Thyroid gland (tissue), 4 donors: Measurements from ENCODE around the gene TTC17. TPM values are rescaled to one million over a fixed set of nuclear protein-coding genes. Genes with fewer than 3 reads are reported as not detected.

ENCODE experiments used
- DNase-seq, 2 donors: peaks; one replicate each; pipeline ENCODE4 v3.0.0-alpha.2; 2019
- H3K27ac ChIP-seq, 3 donors: fragments of 200-600 bp; sonication (generic); 1 replicate in 2 of 3; 2 replicates in 1 of 3; pipeline ENCODE4 v1.5.1; 2016 to 2019; ENCODE audit warnings: mild to moderate bottlenecking in 1 of 3, moderate library complexity in 1 of 3
- H3K27me3 ChIP-seq: fragments of 200-600 bp; sonication (generic); one replicate; pipeline ENCODE4 v1.5.1; 2019
- H3K36me3 ChIP-seq, 2 donors: fragments of 200-600 bp; sonication (generic); one replicate each; pipeline ENCODE4 v1.5.1; 2016 to 2019
- H3K4me1 ChIP-seq, 2 donors: fragments of 200-600 bp; sonication (generic); one replicate each; pipeline ENCODE4 v1.5.1; 2017 to 2019
- H3K4me3 ChIP-seq, 3 donors: fragments of 200-600 bp; sonication (generic); replicated peaks in 1 of 3; 1 replicate in 2 of 3; 2 replicates in 1 of 3; pipeline ENCODE4 v1.5.1; 2016; ENCODE audit warnings: mild to moderate bottlenecking in 1 of 3
- H3K9me3 ChIP-seq: fragments of 200-600 bp; sonication (generic); one replicate; pipeline ENCODE4 v1.5.1; 2017
- CTCF ChIP-seq, 6 experiments: fragments of 200-600 bp in 3 of 6; fragments of 450-650 bp in 3 of 6; sonication (generic) in 3 of 6; IDR thresholded peaks; one replicate each; pipeline ENCODE4 v1.5.1; 2016 to 2019; ENCODE audit warnings: antibody characterized with exemption in 6 of 6, mild to moderate bottlenecking in 2 of 6, inconsistent platforms in 1 of 6, moderate library complexity in 1 of 6
- POLR2A ChIP-seq, 2 donors: fragments of 450-650 bp; IDR thresholded peaks; one replicate each; pipeline ENCODE4 v1.6.1; 2017; ENCODE audit warnings: antibody characterized with exemption in 2 of 2, mild to moderate bottlenecking in 2 of 2, moderate library complexity in 1 of 2
- WGBS, 2 donors: methylation state at CpG; one replicate each; pipeline ENCODE4 v1.1.5; 2017; 5-methylcytosine and 5-hydroxymethylcytosine counted together
- intact Hi-C: fragments of 100-400 bp; cut with DNase I; formaldehyde crosslinking; loops from one replicate; pipeline ENCODE4 v1.15.1; 2023
- total RNA-seq, 4 donors: library from RNA; depleted of rRNA; stranded (reverse); fragments of >200 nt; gene quantifications; one replicate each; pipeline ENCODE4 v1.2.3, GENCODE V29; 2016

TTC17 gene
- total RNA-seq, 4 donors from 2014 or later: 143 to 258 (median 192) TPM

GRCh38 chr11:43367382-43368178 is 8.9 kb downstream of the TTC17 start:
- no peaks in the 10 kb centered on the region for H3K36me3 ChIP-seq
- H3K27me3 ChIP-seq: no peaks in the 10 kb centered on the region
- no peak overlapping the region for H3K4me3 ChIP-seq
- H3K27ac ChIP-seq: peak overlapping the region; percentile 20 to 74 (median 68)
- 51 to 58% methylated on average over 7 of the region's 7 CpGs for WGBS, 2 donors
- peaks cover 38 to 54% of the 10 kb centered on the region in 2 donors for H3K4me1 ChIP-seq
- H3K9me3 ChIP-seq: no peaks in the 10 kb centered on the region
- TF ChIP-seq CTCF (IDR thresholded peaks at IDR 0.05) (no peak), POLR2A (IDR thresholded peaks at IDR 0.05) (peak in 1 of 2 donors; percentile 27)
- DNase-seq: peak in 1 of 2 donors; percentile 14
- intact Hi-C loops: no loop called here

GRCh38 chr11:43376065-43376464 is 17.3 kb downstream of the TTC17 start:
- DNase-seq: no peak
- Histone ChIP-seq H3K27ac (no peak overlapping the region), H3K9me3 (no peaks in the 10 kb centered on the region), H3K4me1 (peaks cover 2 to 8% of the 10 kb centered on the region in 2 donors), H3K27me3 (no peaks in the 10 kb centered on the region), H3K4me3 (no peak overlapping the region), H3K36me3 (no peaks in the 10 kb centered on the region)
- 96 to 98% methylated on average over 2 of the region's 2 CpGs for WGBS, 2 donors
- TF ChIP-seq POLR2A (IDR thresholded peaks at IDR 0.05) (no peak), CTCF (IDR thresholded peaks at IDR 0.05) (no peak)
- intact Hi-C loops: no loop called here

- Histone ChIP-seq H3K36me3 (no peaks in the 10 kb centered on the region), H3K27ac (no peak overlapping the region), H3K9me3 (no peaks in the 10 kb centered on the region), H3K27me3 (no peaks in the 10 kb centered on the region), H3K4me3 (no peak overlapping the region), H3K4me1 (peaks cover under 1 to 3% of the 10 kb centered on the region in 2 donors)
- 85 to 97% methylated on average over 2 of the region's 2 CpGs for WGBS, 2 donors
- DNase-seq: no peak
- no peak for TF ChIP-seq POLR2A (IDR thresholded peaks at IDR 0.05)
- no peak for TF ChIP-seq CTCF (IDR thresholded peaks at IDR 0.05)
- intact Hi-C loops: no loop called here
These were observed 17.9 kb downstream of the TTC17 start for GRCh38 chr11:43376594-43376993.

- Histone ChIP-seq H3K4me1 (peaks cover 2 to 6% of the 10 kb centered on the region in 2 donors), H3K9me3 (no peaks in the 10 kb centered on the region), H3K4me3 (no peak overlapping the region), H3K27me3 (no peaks in the 10 kb centered on the region), H3K36me3 (no peaks in the 10 kb centered on the region), H3K27ac (no peak overlapping the region)
- intact Hi-C loops: no loop called here
- no peak for TF ChIP-seq POLR2A (IDR thresholded peaks at IDR 0.05)
- no peak for TF ChIP-seq CTCF (IDR thresholded peaks at IDR 0.05)
- DNase-seq: no peak
These were observed 18.7 kb downstream of the TTC17 start for GRCh38 chr11:43377389-43377788.

GRCh38 chr11:43378897-43379296 is 20.2 kb downstream of the TTC17 start:
- TF ChIP-seq CTCF (IDR thresholded peaks at IDR 0.05) (no peak), POLR2A (IDR thresholded peaks at IDR 0.05) (no peak)
- no peak for DNase-seq
- H3K27me3 ChIP-seq: no peaks in the 10 kb centered on the region
- H3K36me3 ChIP-seq: no peaks in the 10 kb centered on the region
- no peak overlapping the region for H3K27ac ChIP-seq
- peaks cover 13 to 16% of the 10 kb centered on the region in 2 donors for H3K4me1 ChIP-seq
- no peak overlapping the region for H3K4me3 ChIP-seq
- H3K9me3 ChIP-seq: no peaks in the 10 kb centered on the region
- WGBS, 2 donors: 96 to 98% methylated on average over 3 of the region's 3 CpGs
- intact Hi-C loops: no loop called here
